Spleen (tissue), 7 donors: ENCODE data around the gene GSK3B.

ENCODE experiments used
- POLR2A ChIP-seq, 3 donors: fragments of 450-650 bp; IDR thresholded peaks; one replicate each; pipeline ENCODE4 v1.5.1; 2017; ENCODE audit warnings: antibody characterized with exemption in 3 of 3, mild to moderate bottlenecking in 1 of 3
- POLR2AphosphoS5 ChIP-seq, 3 donors: sonication (generic); formaldehyde crosslinking; IDR thresholded peaks; one replicate each; pipeline ENCODE4 v1.5.1; 2017; ENCODE audit warnings: antibody characterized with exemption in 3 of 3
- TF ChIP-seq, protein P1 (sequence below), 11 experiments: fragments of 200-600 bp in 7 of 11; fragments of 450-650 bp in 4 of 11; sonication (generic) in 4 of 11; IDR thresholded peaks in 8 of 11; conservative IDR thresholded peaks in 3 of 11; 1 replicate in 7 of 11; 2 replicates in 4 of 11; pipeline versions ENCODE4 v1.4.0 to v1.8.0; 2016 to 2021; ENCODE audit warnings: antibody characterized with exemption in 11 of 11, inconsistent platforms in 4 of 11, mild to moderate bottlenecking in 1 of 11
- donor health status: DM: no; HTN: no; CAD: no; lungs with moderate emphysema.
- donor health status: DM: no; HTN: no; CAD: no.
- donor health status: DM: no; HTN: no; CAD: no.

GRCh38 chr3:119859728-119860127, 234.5 kb downstream of the GSK3B start:
- TF ChIP-seq, protein P1, sequence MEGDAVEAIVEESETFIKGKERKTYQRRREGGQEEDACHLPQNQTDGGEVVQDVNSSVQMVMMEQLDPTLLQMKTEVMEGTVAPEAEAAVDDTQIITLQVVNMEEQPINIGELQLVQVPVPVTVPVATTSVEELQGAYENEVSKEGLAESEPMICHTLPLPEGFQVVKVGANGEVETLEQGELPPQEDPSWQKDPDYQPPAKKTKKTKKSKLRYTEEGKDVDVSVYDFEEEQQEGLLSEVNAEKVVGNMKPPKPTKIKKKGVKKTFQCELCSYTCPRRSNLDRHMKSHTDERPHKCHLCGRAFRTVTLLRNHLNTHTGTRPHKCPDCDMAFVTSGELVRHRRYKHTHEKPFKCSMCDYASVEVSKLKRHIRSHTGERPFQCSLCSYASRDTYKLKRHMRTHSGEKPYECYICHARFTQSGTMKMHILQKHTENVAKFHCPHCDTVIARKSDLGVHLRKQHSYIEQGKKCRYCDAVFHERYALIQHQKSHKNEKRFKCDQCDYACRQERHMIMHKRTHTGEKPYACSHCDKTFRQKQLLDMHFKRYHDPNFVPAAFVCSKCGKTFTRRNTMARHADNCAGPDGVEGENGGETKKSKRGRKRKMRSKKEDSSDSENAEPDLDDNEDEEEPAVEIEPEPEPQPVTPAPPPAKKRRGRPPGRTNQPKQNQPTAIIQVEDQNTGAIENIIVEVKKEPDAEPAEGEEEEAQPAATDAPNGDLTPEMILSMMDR (IDR thresholded peaks at IDR 0.05 in 8 of 11, conservative IDR thresholded peaks at IDR 0.05 in 3 of 11), result no peak
- TF ChIP-seq POLR2AphosphoS5 (IDR thresholded peaks at IDR 0.05) (no peak), POLR2A (IDR thresholded peaks at IDR 0.05) (no peak)
